Measurements from ENCODE around the gene SAT1.

SAT1 gene

DNA sequence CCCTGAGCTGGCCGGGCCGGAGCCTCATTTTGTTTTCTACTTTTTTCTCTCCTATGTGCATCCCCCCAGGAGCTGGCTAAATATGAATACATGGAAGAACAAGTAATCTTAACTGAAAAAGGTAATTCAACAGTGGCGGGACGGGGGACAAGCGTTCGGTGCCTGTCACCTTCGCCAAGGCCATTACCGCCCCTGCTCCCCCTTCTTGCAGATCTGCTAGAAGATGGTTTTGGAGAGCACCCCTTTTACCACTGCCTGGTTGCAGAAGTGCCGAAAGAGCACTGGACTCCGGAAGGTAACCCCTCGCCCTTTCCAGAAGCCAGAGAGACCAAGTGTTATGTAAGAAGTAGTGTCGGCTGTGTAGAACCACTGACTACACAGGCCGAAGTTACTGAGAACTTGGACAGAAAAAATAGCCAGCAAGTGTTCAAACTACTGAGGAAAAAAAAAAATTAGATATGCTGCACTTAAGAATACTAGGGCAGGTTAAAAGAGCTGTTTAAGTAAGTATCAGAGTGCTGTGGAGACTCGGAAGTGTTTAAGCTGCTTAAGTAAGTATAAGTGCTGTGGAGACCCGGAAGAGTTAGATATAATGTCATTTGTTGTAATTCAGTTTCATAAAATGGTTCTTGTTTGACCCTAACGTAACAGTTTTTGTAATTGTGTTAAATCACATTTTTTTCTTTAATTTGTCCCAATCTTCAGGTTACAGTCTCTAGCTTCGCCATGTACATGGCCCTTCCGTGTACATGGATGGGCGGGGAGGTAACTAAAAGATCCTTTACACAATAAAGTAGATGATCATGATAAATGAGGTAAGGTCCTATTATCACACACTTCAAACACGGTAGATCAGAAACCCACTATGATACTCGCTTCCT is 856 bp downstream of the SAT1 start:
- H3K27ac ChIP-seq (replicated peaks), result peak overlapping the region; percentile 91
- no peak for TF ChIP-seq SPI1 (IDR thresholded peaks at IDR 0.05; ENCODE audit: borderline replicate concordance, low read depth)
- TF ChIP-seq, protein P1, sequence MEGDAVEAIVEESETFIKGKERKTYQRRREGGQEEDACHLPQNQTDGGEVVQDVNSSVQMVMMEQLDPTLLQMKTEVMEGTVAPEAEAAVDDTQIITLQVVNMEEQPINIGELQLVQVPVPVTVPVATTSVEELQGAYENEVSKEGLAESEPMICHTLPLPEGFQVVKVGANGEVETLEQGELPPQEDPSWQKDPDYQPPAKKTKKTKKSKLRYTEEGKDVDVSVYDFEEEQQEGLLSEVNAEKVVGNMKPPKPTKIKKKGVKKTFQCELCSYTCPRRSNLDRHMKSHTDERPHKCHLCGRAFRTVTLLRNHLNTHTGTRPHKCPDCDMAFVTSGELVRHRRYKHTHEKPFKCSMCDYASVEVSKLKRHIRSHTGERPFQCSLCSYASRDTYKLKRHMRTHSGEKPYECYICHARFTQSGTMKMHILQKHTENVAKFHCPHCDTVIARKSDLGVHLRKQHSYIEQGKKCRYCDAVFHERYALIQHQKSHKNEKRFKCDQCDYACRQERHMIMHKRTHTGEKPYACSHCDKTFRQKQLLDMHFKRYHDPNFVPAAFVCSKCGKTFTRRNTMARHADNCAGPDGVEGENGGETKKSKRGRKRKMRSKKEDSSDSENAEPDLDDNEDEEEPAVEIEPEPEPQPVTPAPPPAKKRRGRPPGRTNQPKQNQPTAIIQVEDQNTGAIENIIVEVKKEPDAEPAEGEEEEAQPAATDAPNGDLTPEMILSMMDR (IDR thresholded peaks at IDR 0.05; ENCODE audit: insufficient read depth, low read length), result no peak
- TF ChIP-seq, protein P2, sequence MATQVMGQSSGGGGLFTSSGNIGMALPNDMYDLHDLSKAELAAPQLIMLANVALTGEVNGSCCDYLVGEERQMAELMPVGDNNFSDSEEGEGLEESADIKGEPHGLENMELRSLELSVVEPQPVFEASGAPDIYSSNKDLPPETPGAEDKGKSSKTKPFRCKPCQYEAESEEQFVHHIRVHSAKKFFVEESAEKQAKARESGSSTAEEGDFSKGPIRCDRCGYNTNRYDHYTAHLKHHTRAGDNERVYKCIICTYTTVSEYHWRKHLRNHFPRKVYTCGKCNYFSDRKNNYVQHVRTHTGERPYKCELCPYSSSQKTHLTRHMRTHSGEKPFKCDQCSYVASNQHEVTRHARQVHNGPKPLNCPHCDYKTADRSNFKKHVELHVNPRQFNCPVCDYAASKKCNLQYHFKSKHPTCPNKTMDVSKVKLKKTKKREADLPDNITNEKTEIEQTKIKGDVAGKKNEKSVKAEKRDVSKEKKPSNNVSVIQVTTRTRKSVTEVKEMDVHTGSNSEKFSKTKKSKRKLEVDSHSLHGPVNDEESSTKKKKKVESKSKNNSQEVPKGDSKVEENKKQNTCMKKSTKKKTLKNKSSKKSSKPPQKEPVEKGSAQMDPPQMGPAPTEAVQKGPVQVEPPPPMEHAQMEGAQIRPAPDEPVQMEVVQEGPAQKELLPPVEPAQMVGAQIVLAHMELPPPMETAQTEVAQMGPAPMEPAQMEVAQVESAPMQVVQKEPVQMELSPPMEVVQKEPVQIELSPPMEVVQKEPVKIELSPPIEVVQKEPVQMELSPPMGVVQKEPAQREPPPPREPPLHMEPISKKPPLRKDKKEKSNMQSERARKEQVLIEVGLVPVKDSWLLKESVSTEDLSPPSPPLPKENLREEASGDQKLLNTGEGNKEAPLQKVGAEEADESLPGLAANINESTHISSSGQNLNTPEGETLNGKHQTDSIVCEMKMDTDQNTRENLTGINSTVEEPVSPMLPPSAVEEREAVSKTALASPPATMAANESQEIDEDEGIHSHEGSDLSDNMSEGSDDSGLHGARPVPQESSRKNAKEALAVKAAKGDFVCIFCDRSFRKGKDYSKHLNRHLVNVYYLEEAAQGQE (IDR thresholded peaks at IDR 0.05; ENCODE audit: insufficient replicate concordance, low read depth), result no peak
- no peak for TF ChIP-seq POLR2AphosphoS5 (IDR thresholded peaks at IDR 0.05; ENCODE audit: low read depth)
- no peak for TF ChIP-seq GABPA (IDR thresholded peaks at IDR 0.05; ENCODE audit: low read depth)

DNA sequence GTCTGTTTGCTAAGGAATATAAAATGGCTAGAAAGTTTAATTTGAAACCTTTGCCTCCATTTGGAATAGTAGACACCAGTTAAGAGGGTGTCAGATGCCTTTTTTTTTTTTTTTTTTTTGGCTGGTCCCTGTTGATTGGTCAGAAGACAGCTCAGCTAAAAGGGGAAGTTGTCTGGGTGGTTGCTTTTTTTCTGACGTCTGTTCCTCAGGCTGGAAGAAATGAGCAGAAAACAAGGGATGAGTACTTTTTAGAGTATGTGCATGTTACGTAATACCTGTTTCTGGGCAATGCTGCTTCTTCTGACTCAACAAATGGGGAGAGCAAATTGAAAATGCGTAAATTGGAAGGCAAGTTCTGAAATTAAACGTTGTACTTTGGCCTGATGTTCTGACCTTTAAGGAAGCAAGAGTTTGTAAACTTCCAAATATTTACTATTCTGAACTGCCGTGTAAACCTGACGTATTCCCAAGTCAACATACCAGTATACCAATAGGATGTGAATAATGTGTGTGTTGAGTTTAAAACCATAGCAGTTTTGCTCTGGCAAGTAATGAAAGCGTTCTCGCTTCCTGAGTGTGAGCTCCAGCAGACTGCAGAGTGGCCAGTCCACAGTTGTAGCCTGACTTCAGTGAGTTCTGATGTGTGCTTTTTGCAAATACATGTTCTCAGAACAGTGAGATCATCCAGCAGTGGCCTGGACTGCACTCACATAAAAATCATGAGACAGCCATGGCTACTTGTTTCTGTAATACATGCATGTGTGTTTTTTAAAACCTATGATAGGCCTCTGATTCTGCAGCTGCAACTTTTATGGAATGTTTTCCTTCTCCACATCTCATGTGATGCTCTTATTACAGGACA is 1.7 kb downstream of the SAT1 start:
- DNase-seq (ENCODE audit: low read depth in 1 of 2, low spot score in 1 of 2), result peak; percentile 74 to 79
- no peaks in the 10 kb centered on the region for H3K27me3 ChIP-seq (ENCODE audit: insufficient read depth, poor library complexity, severe bottlenecking)
- peak overlapping the region; percentile 49 for H3K4me3 ChIP-seq (replicated peaks; ENCODE audit: insufficient read depth, low read length)
- H3K27ac ChIP-seq (replicated peaks), result peak overlapping the region; percentile 91
- TF ChIP-seq SPI1 (IDR thresholded peaks at IDR 0.05; ENCODE audit: borderline replicate concordance, low read depth), result no peak
- TF ChIP-seq, protein P2 (IDR thresholded peaks at IDR 0.05; ENCODE audit: insufficient replicate concordance, low read depth), result no peak
- no peak for TF ChIP-seq POLR2AphosphoS5 (IDR thresholded peaks at IDR 0.05; ENCODE audit: low read depth)
- TF ChIP-seq GABPA (IDR thresholded peaks at IDR 0.05; ENCODE audit: low read depth), result no peak
- TF ChIP-seq, protein P1 (IDR thresholded peaks at IDR 0.05; ENCODE audit: insufficient read depth, low read length), result no peak

More for the DNA sequence above, 856 bp downstream of the SAT1 start:
- H3K27me3 ChIP-seq (ENCODE audit: insufficient read depth, poor library complexity, severe bottlenecking), result no peaks in the 10 kb centered on the region
- DNase-seq (ENCODE audit: low read depth in 1 of 2, low spot score in 1 of 2), result peak in 1 of 2 experiments; percentile 5
- peak overlapping the region; percentile 49 for H3K4me3 ChIP-seq (replicated peaks; ENCODE audit: insufficient read depth, low read length)

DNA sequence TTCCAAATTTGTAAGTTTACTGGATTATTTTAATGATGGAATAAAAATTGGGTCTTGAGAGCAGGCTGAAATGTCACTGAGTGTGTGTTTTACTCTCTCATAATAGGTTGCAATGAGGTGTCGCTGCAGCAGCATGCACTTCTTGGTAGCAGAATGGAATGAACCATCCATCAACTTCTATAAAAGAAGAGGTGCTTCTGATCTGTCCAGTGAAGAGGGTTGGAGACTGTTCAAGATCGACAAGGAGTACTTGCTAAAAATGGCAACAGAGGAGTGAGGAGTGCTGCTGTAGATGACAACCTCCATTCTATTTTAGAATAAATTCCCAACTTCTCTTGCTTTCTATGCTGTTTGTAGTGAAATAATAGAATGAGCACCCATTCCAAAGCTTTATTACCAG is 2.6 kb downstream of the SAT1 start:
- no peak overlapping the region for H3K4me3 ChIP-seq (replicated peaks; ENCODE audit: insufficient read depth, low read length)
- no peak overlapping the region for H3K27ac ChIP-seq (replicated peaks)
- H3K27me3 ChIP-seq (ENCODE audit: insufficient read depth, poor library complexity, severe bottlenecking), result no peaks in the 10 kb centered on the region
- TF ChIP-seq SPI1 (IDR thresholded peaks at IDR 0.05; ENCODE audit: borderline replicate concordance, low read depth) (no peak), POLR2AphosphoS5 (IDR thresholded peaks at IDR 0.05; ENCODE audit: low read depth) (no peak), GABPA (IDR thresholded peaks at IDR 0.05; ENCODE audit: low read depth) (no peak)
- TF ChIP-seq, protein P2 (IDR thresholded peaks at IDR 0.05; ENCODE audit: insufficient replicate concordance, low read depth), result no peak
- TF ChIP-seq, protein P1 (IDR thresholded peaks at IDR 0.05; ENCODE audit: insufficient read depth, low read length), result no peak
- no peak for DNase-seq (ENCODE audit: low read depth in 1 of 2, low spot score in 1 of 2)
